COLO829 (cell line): Measurements from ENCODE around the gene PISD.
"Not testable (repeated sequence)": the region's sequence is repeated elsewhere in the genome, so short reads cannot be mapped to it uniquely, and the experiment has no call there.

ENCODE experiments used
- DNase-seq: peaks from one replicate; pipeline ENCODE4 v3.0.0; 2012; ENCODE audit warnings: low spot score

Gene PISD

GRCh38 chr22:31661851-31662667 is at the start of gene PISD:
Gene PISD (minus strand): TSS chr22:31662215. CDS start chr22:31662208, 7 bp downstream.
- DNase-seq, result peak; percentile 99

GRCh38 chr22:31711226-31711625 is 49.2 kb upstream of the PISD start:
- not testable (repeated sequence) for DNase-seq

- no peak for DNase-seq
These were observed 45.5 kb upstream of the PISD start for GRCh38 chr22:31707519-31707918.

GRCh38 chr22:31695423-31695822 is 33.4 kb upstream of the PISD start:
- no peak for DNase-seq

GRCh38 chr22:31694046-31694445 is 32.0 kb upstream of the PISD start:
- not testable (repeated sequence) for DNase-seq

- no peak for DNase-seq
These were observed 30.3 kb upstream of the PISD start for GRCh38 chr22:31692186-31692886.

GRCh38 chr22:31691408-31691807 is 29.4 kb upstream of the PISD start:
- DNase-seq, result no peak

GRCh38 chr22:31683181-31684105 is 21.4 kb upstream of the PISD start:
- DNase-seq, result no peak

GRCh38 chr22:31682751-31683150 is 20.7 kb upstream of the PISD start:
- no peak for DNase-seq

- no peak for DNase-seq
These were observed 19.6 kb upstream of the PISD start for GRCh38 chr22:31681349-31682345.

GRCh38 chr22:31680861-31681341 is 18.9 kb upstream of the PISD start:
- DNase-seq, result no peak

GRCh38 chr22:31678748-31679147 is 16.7 kb upstream of the PISD start:
- no peak for DNase-seq

GRCh38 chr22:31676700-31677099 is 14.7 kb upstream of the PISD start:
- DNase-seq, result peak; percentile 92

- not testable (repeated sequence) for DNase-seq
These were observed 12.2 kb upstream of the PISD start for GRCh38 chr22:31674219-31674618.

- not testable (repeated sequence) for DNase-seq
These were observed 6.8 kb upstream of the PISD start for GRCh38 chr22:31668849-31669248.

GRCh38 chr22:31662668-31663037 is 638 bp upstream of the PISD start:
- no peak for DNase-seq

GRCh38 chr22:31660860-31661341 is 1.1 kb downstream of the PISD start:
- DNase-seq, result peak; percentile 24

- no peak for DNase-seq
These were observed 2.8 kb downstream of the PISD start for GRCh38 chr22:31659246-31659645.

GRCh38 chr22:31654408-31654807 is 7.6 kb downstream of the PISD start:
- no peak for DNase-seq

GRCh38 chr22:31653944-31654343 is 8.1 kb downstream of the PISD start:
- DNase-seq, result no peak
